Adrenal gland (tissue), 5 donors: Measurements from ENCODE around the gene ZXDC.

Source experiments
- POLR2A ChIP-seq, 2 donors: fragments of 450-650 bp; IDR thresholded peaks; one replicate each; pipeline ENCODE4 v1.6.1; 2017; ENCODE audit warnings: antibody characterized with exemption in 2 of 2, mild to moderate bottlenecking in 2 of 2, moderate library complexity in 1 of 2
- TF ChIP-seq, protein P1 (sequence below), 6 experiments: fragments of 450-650 bp in 4 of 6; fragments of 200-600 bp in 2 of 6; sonication (generic) in 1 of 6; IDR thresholded peaks; 1 replicate in 5 of 6; 2 replicates in 1 of 6; pipeline versions ENCODE4 v1.5.1 to v1.8.0; 2016 to 2021; ENCODE audit warnings: antibody characterized with exemption in 6 of 6, mild to moderate bottlenecking in 2 of 6, moderate library complexity in 1 of 6
- donor health status: DM: no; HTN: no; CAD: no.

DNA sequence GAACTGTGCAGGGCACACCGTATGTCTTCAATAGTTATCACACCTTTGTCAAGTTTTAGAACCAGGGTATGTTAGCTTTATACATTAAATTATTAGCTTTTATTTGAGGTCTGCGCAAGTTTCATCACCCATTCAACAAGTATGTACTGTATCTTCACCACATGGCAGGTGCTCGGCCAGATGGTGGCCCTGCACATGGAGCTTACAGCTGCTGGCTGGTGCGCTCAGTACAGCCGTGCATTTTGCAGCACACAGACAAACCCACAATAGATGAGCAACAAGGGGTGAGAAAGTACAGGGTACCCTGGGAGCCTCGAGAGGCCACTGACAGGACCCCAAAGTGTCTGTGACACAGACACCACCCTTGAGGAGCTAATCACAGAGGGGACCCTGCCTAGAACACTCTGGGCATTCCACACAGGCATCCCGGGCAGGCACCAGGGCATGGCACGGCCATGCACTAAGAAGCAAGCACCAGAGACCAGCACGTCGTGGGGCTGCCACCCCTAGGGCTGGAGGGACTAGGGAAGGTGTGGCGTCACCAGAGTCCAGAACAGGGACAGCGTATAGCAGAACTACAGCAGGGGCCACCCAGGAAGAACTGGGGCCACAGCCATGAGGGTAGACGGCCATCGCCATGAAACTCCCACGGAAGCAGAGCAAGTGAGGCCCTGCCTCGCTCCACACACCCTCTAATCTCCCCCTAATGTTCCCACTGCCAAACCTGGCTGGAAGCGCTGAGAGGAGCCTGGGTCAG lies 27.4 kb downstream of the ZXDC start:
- TF ChIP-seq POLR2A (IDR thresholded peaks at IDR 0.05): no peak
- TF ChIP-seq, protein P1, sequence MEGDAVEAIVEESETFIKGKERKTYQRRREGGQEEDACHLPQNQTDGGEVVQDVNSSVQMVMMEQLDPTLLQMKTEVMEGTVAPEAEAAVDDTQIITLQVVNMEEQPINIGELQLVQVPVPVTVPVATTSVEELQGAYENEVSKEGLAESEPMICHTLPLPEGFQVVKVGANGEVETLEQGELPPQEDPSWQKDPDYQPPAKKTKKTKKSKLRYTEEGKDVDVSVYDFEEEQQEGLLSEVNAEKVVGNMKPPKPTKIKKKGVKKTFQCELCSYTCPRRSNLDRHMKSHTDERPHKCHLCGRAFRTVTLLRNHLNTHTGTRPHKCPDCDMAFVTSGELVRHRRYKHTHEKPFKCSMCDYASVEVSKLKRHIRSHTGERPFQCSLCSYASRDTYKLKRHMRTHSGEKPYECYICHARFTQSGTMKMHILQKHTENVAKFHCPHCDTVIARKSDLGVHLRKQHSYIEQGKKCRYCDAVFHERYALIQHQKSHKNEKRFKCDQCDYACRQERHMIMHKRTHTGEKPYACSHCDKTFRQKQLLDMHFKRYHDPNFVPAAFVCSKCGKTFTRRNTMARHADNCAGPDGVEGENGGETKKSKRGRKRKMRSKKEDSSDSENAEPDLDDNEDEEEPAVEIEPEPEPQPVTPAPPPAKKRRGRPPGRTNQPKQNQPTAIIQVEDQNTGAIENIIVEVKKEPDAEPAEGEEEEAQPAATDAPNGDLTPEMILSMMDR (IDR thresholded peaks at IDR 0.05): no peak
